Measurements from ENCODE around the gene RNPEPL1. TPM values are rescaled to one million over a fixed set of nuclear protein-coding genes. Genes with fewer than 3 reads are reported as not detected.

RNPEPL1 gene
- total and polyA plus RNA-seq, 2 experiments from 2014 or later: 6.0 to 21.0 TPM

GRCh38 chr2:240553956-240554480, 14.3 kb upstream of the RNPEPL1 start:
- Mint-ChIP-seq H3K4me1 (peaks cover 13% of the 10 kb centered on the region), H3K9me3 (peaks cover 18% of the 10 kb centered on the region), H3K27me3 (ENCODE audit: insufficient read depth, low read depth, poor library complexity) (peaks cover 19% of the 10 kb centered on the region), H3K27ac (no peak overlapping the region), H3K36me3 (ENCODE audit: low read depth) (peaks cover 32% of the 10 kb centered on the region), H3K4me3 (no peak overlapping the region)
- ATAC-seq: no peak
- H4K20me1 ChIP-seq (replicated peaks; ENCODE audit: insufficient read depth): no peaks in the 10 kb centered on the region
- H3K9me2 ChIP-seq (ENCODE audit: insufficient read depth): no peaks in the 10 kb centered on the region; the same call in 1 of the 2 replicates
- 0 out of 2 replicates have a peak, but pooled peaks cover 2% of the 10 kb centered on the region for H3F3A ChIP-seq (replicated peaks; ENCODE audit: low read depth)
- no peak for DNase-seq (ENCODE audit: low spot score)
- no peak overlapping the region for H3K4me3 ChIP-seq
- H3K4me2 ChIP-seq: no peak overlapping the region
- H3K27ac ChIP-seq (ENCODE audit: low read depth): no peak overlapping the region
- no peaks in the 10 kb centered on the region for H3K36me3 ChIP-seq (ENCODE audit: insufficient read depth)
- H3K27me3 ChIP-seq (ENCODE audit: insufficient read depth): peaks cover 14% of the 10 kb centered on the region
- peaks cover 5% of the 10 kb centered on the region; the same call in 1 of the 2 replicates for H3K4me1 ChIP-seq (ENCODE audit: insufficient read depth)
- TF ChIP-seq CTCF (conservative IDR thresholded peaks at IDR 0.05; ENCODE audit: low read depth in 2 of 2) (no peak), ZNF114 (CRISPR knock-in tag; IDR thresholded peaks at IDR 0.05) (no peak), CREB1 (CRISPR knock-in tag; IDR thresholded peaks at IDR 0.05; ENCODE audit: low read depth) (no peak), STAT1 (IDR thresholded peaks at IDR 0.05; ENCODE audit: unreplicated experiment) (no peak), EZH2phosphoT487 (IDR thresholded peaks at IDR 0.05; ENCODE audit: unreplicated experiment) (no peak), ETS1 (IDR thresholded peaks at IDR 0.05) (no peak)
- no peaks in the 10 kb centered on the region for H3K79me2 ChIP-seq (replicated peaks; ENCODE audit: insufficient read depth)
- no peak overlapping the region for H2AFZ ChIP-seq

- peaks cover 18% of the 10 kb centered on the region for H3K4me1 Mint-ChIP-seq
- H3K27ac Mint-ChIP-seq: no peak overlapping the region
- H4K20me1 ChIP-seq (replicated peaks; ENCODE audit: insufficient read depth): no peaks in the 10 kb centered on the region
- DNase-seq (ENCODE audit: low spot score) (no peak), ATAC-seq (no peak)
- H3K4me2 ChIP-seq: no peak overlapping the region
- peaks cover 8% of the 10 kb centered on the region; the same call in 1 of the 2 replicates for H3K79me2 ChIP-seq (replicated peaks; ENCODE audit: insufficient read depth)
- H3K36me3 ChIP-seq (ENCODE audit: insufficient read depth): no peaks in the 10 kb centered on the region
- H3K27me3 Mint-ChIP-seq (ENCODE audit: insufficient read depth, low read depth, poor library complexity): peaks cover 29% of the 10 kb centered on the region
- no peak overlapping the region for H3K27ac ChIP-seq (ENCODE audit: low read depth)
- peaks cover 9% of the 10 kb centered on the region for H3K4me1 ChIP-seq (ENCODE audit: insufficient read depth)
- H3K9me2 ChIP-seq (ENCODE audit: insufficient read depth): no peaks in the 10 kb centered on the region; the same call in 1 of the 2 replicates
- no peak overlapping the region for H3K4me3 Mint-ChIP-seq
- H3K4me3 ChIP-seq: no peak overlapping the region
- 0 out of 2 replicates have a peak, but pooled peaks cover 5% of the 10 kb centered on the region for H3F3A ChIP-seq (replicated peaks; ENCODE audit: low read depth)
- peaks cover 18% of the 10 kb centered on the region for H3K9me3 Mint-ChIP-seq
- H3K27me3 ChIP-seq (ENCODE audit: insufficient read depth): peaks cover 24% of the 10 kb centered on the region
- H3K36me3 Mint-ChIP-seq (ENCODE audit: low read depth): peaks cover 33% of the 10 kb centered on the region
- no peak overlapping the region for H2AFZ ChIP-seq
- TF ChIP-seq CTCF (conservative IDR thresholded peaks at IDR 0.05; ENCODE audit: low read depth in 2 of 2) (no peak), NANOG (IDR thresholded peaks at IDR 0.05; ENCODE audit: borderline replicate concordance) (no peak)
- TF ChIP-seq, protein P1, sequence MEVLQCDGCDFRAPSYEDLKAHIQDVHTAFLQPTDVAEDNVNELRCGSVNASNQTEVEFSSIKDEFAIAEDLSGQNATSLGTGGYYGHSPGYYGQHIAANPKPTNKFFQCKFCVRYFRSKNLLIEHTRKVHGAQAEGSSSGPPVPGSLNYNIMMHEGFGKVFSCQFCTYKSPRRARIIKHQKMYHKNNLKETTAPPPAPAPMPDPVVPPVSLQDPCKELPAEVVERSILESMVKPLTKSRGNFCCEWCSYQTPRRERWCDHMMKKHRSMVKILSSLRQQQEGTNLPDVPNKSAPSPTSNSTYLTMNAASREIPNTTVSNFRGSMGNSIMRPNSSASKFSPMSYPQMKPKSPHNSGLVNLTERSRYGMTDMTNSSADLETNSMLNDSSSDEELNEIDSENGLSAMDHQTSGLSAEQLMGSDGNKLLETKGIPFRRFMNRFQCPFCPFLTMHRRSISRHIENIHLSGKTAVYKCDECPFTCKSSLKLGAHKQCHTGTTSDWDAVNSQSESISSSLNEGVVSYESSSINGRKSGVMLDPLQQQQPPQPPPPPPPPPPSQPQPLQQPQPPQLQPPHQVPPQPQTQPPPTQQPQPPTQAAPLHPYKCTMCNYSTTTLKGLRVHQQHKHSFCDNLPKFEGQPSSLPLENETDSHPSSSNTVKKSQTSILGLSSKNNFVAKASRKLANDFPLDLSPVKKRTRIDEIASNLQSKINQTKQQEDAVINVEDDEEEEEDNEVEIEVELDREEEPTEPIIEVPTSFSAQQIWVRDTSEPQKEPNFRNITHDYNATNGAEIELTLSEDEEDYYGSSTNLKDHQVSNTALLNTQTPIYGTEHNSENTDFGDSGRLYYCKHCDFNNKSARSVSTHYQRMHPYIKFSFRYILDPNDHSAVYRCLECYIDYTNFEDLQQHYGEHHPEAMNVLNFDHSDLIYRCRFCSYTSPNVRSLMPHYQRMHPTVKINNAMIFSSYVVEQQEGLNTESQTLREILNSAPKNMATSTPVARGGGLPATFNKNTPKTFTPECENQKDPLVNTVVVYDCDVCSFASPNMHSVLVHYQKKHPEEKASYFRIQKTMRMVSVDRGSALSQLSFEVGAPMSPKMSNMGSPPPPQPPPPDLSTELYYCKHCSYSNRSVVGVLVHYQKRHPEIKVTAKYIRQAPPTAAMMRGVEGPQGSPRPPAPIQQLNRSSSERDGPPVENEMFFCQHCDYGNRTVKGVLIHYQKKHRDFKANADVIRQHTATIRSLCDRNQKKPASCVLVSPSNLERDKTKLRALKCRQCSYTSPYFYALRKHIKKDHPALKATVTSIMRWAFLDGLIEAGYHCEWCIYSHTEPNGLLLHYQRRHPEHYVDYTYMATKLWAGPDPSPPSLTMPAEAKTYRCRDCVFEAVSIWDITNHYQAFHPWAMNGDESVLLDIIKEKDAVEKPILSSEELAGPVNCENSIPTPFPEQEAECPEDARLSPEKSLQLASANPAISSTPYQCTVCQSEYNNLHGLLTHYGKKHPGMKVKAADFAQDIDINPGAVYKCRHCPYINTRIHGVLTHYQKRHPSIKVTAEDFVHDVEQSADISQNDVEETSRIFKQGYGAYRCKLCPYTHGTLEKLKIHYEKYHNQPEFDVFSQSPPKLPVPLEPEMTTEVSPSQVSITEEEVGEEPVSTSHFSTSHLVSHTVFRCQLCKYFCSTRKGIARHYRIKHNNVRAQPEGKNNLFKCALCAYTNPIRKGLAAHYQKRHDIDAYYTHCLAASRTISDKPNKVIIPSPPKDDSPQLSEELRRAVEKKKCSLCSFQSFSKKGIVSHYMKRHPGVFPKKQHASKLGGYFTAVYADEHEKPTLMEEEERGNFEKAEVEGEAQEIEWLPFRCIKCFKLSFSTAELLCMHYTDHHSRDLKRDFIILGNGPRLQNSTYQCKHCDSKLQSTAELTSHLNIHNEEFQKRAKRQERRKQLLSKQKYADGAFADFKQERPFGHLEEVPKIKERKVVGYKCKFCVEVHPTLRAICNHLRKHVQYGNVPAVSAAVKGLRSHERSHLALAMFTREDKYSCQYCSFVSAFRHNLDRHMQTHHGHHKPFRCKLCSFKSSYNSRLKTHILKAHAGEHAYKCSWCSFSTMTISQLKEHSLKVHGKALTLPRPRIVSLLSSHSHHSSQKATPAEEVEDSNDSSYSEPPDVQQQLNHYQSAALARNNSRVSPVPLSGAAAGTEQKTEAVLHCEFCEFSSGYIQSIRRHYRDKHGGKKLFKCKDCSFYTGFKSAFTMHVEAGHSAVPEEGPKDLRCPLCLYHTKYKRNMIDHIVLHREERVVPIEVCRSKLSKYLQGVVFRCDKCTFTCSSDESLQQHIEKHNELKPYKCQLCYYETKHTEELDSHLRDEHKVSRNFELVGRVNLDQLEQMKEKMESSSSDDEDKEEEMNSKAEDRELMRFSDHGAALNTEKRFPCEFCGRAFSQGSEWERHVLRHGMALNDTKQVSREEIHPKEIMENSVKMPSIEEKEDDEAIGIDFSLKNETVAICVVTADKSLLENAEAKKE (CRISPR knock-in tag; IDR thresholded peaks at IDR 0.05): no peak
These were observed 13.4 kb upstream of the RNPEPL1 start for GRCh38 chr2:240554767-240555493.
